MM.1S (cell line): Measurements from ENCODE around the gene SPDEF.

Experiments
- DNase-seq: peaks from one replicate; pipeline ENCODE4 v3.0.0-alpha.2; 2015
- H2AFZ ChIP-seq: fragments of 300-600 bp; sonication (generic); 2 replicates; pipeline ENCODE4 v1.6.0; 2016; ENCODE audit warnings: antibody characterized with exemption, low read length
- H3F3A ChIP-seq: fragments of 300-600 bp; sonication (generic); 2 replicates; pipeline ENCODE4 v1.6.1; 2016; ENCODE audit warnings: mild to moderate bottlenecking, antibody characterized with exemption, low read length, moderate library complexity, mixed read lengths; ENCODE audit not compliant: insufficient read depth
- H3K27ac ChIP-seq: fragments of 300-600 bp; sonication (generic); 2 replicates; pipeline ENCODE4 v1.5.1; 2016; ENCODE audit warnings: mild to moderate bottlenecking, low read length
- H3K27me3 ChIP-seq: fragments of 300-600 bp; sonication (generic); replicated peaks from 2 replicates; pipeline ENCODE4 v1.6.0; 2016; ENCODE audit warnings: low read length; ENCODE audit not compliant: insufficient read depth
- H3K36me3 ChIP-seq: fragments of 300-600 bp; sonication (generic); replicated peaks from 2 replicates; pipeline ENCODE4 v1.6.1; 2016; ENCODE audit warnings: mild to moderate bottlenecking, low read length, mixed read lengths; ENCODE audit not compliant: insufficient read depth
- H3K4me1 ChIP-seq: fragments of 300-600 bp; sonication (generic); 2 replicates; pipeline ENCODE4 v1.6.1; 2016; ENCODE audit warnings: low read length, mixed read lengths
- H3K4me2 ChIP-seq: fragments of 300-600 bp; sonication (generic); 2 replicates; pipeline ENCODE4 v1.6.0; 2016; ENCODE audit warnings: low read depth, low read length
- H3K4me3 ChIP-seq: fragments of 300-600 bp; sonication (generic); 2 replicates; pipeline ENCODE4 v1.5.1; 2016; ENCODE audit warnings: low read length, mixed read lengths
- H3K79me2 ChIP-seq: fragments of 300-600 bp; sonication (generic); 2 replicates; pipeline ENCODE4 v1.6.1; 2016; ENCODE audit warnings: mixed run types, low read length, mixed read lengths
- H3K9ac ChIP-seq: fragments of 300-600 bp; sonication (generic); 2 replicates; pipeline ENCODE4 v1.6.1; 2016; ENCODE audit warnings: low read length, mixed read lengths
- H3K9me2 ChIP-seq: fragments of 300-600 bp; sonication (generic); replicated peaks from 2 replicates; pipeline ENCODE4 v1.6.1; 2016; ENCODE audit warnings: mild to moderate bottlenecking, low read length, mixed read lengths; ENCODE audit not compliant: insufficient read depth
- H3K9me3 ChIP-seq: fragments of 300-600 bp; sonication (generic); replicated peaks from 2 replicates; pipeline ENCODE4 v1.6.1; 2016; ENCODE audit warnings: mild to moderate bottlenecking, low read length, mixed read lengths; ENCODE audit not compliant: insufficient read depth
- H4K20me1 ChIP-seq: fragments of 300-600 bp; sonication (generic); 2 replicates; pipeline ENCODE4 v1.6.1; 2016; ENCODE audit warnings: mild to moderate bottlenecking, low read length, moderate library complexity, mixed read lengths; ENCODE audit not compliant: insufficient read depth
- CTCF ChIP-seq: fragments of 300-600 bp; sonication (generic); IDR thresholded peaks from 2 replicates; pipeline ENCODE4 v1.5.1; 2016; ENCODE audit warnings: antibody characterized with exemption, low read length, mixed read lengths
- EZH2 ChIP-seq: fragments of 300-600 bp; sonication (generic); optimal IDR thresholded peaks from 2 replicates; pipeline ENCODE3; 2017; ENCODE audit warnings: low read depth, mild to moderate bottlenecking, antibody characterized with exemption, low read length, mixed read lengths
- EZH2phosphoT487 ChIP-seq: fragments of 300-600 bp; sonication (generic); IDR thresholded peaks from 2 replicates; pipeline ENCODE4 v1.6.1; 2018; ENCODE audit warnings: antibody characterized with exemption, low read length

The SPDEF gene

DNA sequence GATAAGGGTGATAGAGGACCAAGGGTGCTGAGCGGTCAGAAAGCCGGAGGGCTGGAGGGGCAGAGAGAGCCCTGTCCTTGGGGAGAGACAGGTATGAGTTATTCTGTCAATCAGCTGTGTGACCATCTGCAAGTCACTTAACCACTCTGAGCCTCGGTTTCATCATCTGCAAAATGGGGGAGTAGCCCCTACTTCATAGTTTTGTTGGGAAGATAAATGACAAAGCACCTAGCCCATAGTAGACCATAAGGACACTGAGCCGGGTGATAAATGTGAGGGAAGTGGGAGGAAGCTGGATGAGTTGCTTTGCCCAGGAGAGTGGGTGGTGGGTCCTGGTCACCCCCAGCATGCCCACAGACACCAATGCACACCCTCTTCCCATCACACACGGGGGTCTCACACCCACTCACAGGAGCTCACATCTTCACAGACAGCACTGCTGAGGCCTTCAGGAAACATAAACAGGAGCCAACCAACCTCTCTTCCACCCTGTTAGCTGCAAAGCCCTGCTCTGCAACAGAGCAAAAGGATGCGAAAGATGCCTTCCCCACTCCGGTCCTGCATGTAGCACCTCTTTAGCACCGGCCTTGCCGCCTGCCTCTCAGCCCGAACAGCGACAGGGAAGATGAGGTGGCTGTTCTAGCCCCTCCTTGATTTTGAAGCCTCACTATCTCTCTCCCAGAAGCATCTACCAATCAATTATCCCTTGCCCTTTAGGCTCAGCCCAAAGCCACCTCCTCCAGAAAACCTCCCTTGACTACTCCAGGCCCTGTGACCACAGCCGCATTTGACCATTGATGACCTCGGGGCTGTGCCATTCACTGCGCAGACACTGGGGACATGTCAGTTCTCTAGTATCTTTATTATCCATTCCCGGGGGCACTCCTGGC, 18.9 kb downstream of the SPDEF start:
- Histone ChIP-seq H3K36me3 (no peaks in the 10 kb centered on the region), H3K27me3 (no peaks in the 10 kb centered on the region), H3K4me2 (no peak overlapping the region), H3K9me3 (no peaks in the 10 kb centered on the region), H3F3A (no peaks in the 10 kb centered on the region), H3K4me1 (no peaks in the 10 kb centered on the region), H4K20me1 (no peaks in the 10 kb centered on the region), H3K9ac (no peak overlapping the region), H3K27ac (no peak overlapping the region), H3K79me2 (no peaks in the 10 kb centered on the region), H2AFZ (no peak overlapping the region), H3K9me2 (no peaks in the 10 kb centered on the region), H3K4me3 (no peak overlapping the region)
- TF ChIP-seq EZH2 (no peak), EZH2phosphoT487 (no peak), CTCF (no peak)
- no peak for DNase-seq

GRCh38 chr6:34536251-34536958, 19.7 kb downstream of the SPDEF start:
- H3K4me3 ChIP-seq = no peak overlapping the region
- DNase-seq = no peak
- no peaks in the 10 kb centered on the region for H3K4me1 ChIP-seq
- H3K9me2 ChIP-seq = no peaks in the 10 kb centered on the region
- H3K4me2 ChIP-seq = no peak overlapping the region
- H3K9me3 ChIP-seq = no peaks in the 10 kb centered on the region
- TF ChIP-seq EZH2 (no peak), CTCF (no peak), EZH2phosphoT487 (no peak)
- H3K9ac ChIP-seq = no peak overlapping the region
- H3F3A ChIP-seq = no peaks in the 10 kb centered on the region
- H2AFZ ChIP-seq = no peak overlapping the region
- no peaks in the 10 kb centered on the region for H3K27me3 ChIP-seq
- no peaks in the 10 kb centered on the region for H3K36me3 ChIP-seq
- no peak overlapping the region for H3K27ac ChIP-seq
- H4K20me1 ChIP-seq = no peaks in the 10 kb centered on the region
- H3K79me2 ChIP-seq = no peaks in the 10 kb centered on the region

DNA sequence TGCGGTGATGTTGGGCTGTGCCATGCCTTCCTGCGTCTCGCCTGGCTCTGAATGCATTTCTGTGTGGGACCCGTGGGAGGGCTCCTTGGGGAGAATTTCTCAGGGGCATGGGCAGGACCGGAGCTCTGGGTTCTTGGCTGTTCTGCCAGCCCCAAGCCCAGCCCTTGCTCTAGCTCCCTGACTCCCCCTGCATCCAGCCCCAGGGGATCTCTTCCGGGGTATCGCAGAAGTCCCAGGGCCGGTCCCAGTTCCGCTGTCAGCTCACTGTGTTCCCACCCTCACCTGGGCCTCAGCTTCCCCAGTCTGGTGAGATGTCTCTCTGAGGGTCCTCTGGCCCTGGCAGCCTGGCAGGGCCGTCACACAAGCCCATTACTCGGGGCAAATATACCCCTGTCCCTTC, 20.5 kb downstream of the SPDEF start:
- Histone ChIP-seq H3F3A (no peaks in the 10 kb centered on the region), H2AFZ (no peak overlapping the region), H3K4me2 (no peak overlapping the region), H3K27ac (no peak overlapping the region), H4K20me1 (no peaks in the 10 kb centered on the region), H3K27me3 (no peaks in the 10 kb centered on the region), H3K9me3 (no peaks in the 10 kb centered on the region), H3K4me1 (no peaks in the 10 kb centered on the region), H3K36me3 (no peaks in the 10 kb centered on the region), H3K9me2 (no peaks in the 10 kb centered on the region), H3K9ac (no peak overlapping the region), H3K79me2 (no peaks in the 10 kb centered on the region), H3K4me3 (no peak overlapping the region)
- TF ChIP-seq EZH2phosphoT487 (no peak), CTCF (no peak), EZH2 (no peak)
- no peak for DNase-seq
